ENCODE results near the gene NRAP.

DNA sequence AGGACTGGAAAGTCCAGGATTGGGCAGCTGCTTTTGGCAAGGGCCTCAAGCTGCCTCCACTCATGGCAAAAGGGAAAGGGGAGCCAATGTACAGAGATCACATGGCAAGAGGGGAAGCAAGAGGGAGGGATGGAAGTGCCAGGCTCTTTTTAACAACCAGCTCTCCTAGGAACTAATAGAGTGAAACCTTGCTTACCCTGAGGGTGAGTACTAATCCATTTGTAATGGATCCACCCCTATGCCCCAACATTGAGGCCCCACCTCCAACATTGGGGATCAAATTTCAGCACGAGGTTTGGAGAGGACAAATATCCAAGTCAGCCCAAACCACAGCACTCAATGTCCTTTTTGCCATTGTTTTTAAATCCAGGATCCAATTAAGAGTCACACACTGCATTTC lies 98.5 kb downstream of the NRAP start:
- TF ChIP-seq POLR2AphosphoS5 (IDR thresholded peaks at IDR 0.05; ENCODE audit: insufficient read depth, low read depth, low read length) (no peak), FOS (IDR thresholded peaks at IDR 0.05; ENCODE audit: borderline replicate concordance, insufficient read depth, low read length) (no peak), POLR2A (IDR thresholded peaks at IDR 0.05; ENCODE audit: low read depth, low read length) (no peak), EZH2 (IDR thresholded peaks at IDR 0.05; ENCODE audit: borderline replicate concordance, low read depth, low read length, severe bottlenecking) (no peak), JUN (IDR thresholded peaks at IDR 0.05; ENCODE audit: borderline replicate concordance, insufficient read depth, insufficient read length, low read depth) (no peak)
- TF ChIP-seq, protein P1, sequence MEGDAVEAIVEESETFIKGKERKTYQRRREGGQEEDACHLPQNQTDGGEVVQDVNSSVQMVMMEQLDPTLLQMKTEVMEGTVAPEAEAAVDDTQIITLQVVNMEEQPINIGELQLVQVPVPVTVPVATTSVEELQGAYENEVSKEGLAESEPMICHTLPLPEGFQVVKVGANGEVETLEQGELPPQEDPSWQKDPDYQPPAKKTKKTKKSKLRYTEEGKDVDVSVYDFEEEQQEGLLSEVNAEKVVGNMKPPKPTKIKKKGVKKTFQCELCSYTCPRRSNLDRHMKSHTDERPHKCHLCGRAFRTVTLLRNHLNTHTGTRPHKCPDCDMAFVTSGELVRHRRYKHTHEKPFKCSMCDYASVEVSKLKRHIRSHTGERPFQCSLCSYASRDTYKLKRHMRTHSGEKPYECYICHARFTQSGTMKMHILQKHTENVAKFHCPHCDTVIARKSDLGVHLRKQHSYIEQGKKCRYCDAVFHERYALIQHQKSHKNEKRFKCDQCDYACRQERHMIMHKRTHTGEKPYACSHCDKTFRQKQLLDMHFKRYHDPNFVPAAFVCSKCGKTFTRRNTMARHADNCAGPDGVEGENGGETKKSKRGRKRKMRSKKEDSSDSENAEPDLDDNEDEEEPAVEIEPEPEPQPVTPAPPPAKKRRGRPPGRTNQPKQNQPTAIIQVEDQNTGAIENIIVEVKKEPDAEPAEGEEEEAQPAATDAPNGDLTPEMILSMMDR (IDR thresholded peaks at IDR 0.05; ENCODE audit: extremely low read depth in 1 of 2, insufficient read depth in 1 of 2, low read depth in 1 of 2, low read length in 2 of 2) = no peak
- TF ChIP-seq, protein P2, sequence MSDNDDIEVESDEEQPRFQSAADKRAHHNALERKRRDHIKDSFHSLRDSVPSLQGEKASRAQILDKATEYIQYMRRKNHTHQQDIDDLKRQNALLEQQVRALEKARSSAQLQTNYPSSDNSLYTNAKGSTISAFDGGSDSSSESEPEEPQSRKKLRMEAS (IDR thresholded peaks at IDR 0.05; ENCODE audit: insufficient read depth, insufficient read length) = no peak

All from endothelial cell of umbilical vein (primary cell).